Stimulated activated CD8-positive, alpha-beta memory T cell treated with anti-CD3 and anti-CD28 coated beads, Interleukin-7, amount 100 ng/mL, for 4 hours (primary cell): ENCODE data around the gene HPSE2.

Experiments used
- DNase-seq, 2 donors: peaks; one replicate each; pipeline ENCODE4 v3.0.0-alpha.2; 2020; ENCODE audit warnings: low read depth in 2 of 2

HPSE2 gene

DNA sequence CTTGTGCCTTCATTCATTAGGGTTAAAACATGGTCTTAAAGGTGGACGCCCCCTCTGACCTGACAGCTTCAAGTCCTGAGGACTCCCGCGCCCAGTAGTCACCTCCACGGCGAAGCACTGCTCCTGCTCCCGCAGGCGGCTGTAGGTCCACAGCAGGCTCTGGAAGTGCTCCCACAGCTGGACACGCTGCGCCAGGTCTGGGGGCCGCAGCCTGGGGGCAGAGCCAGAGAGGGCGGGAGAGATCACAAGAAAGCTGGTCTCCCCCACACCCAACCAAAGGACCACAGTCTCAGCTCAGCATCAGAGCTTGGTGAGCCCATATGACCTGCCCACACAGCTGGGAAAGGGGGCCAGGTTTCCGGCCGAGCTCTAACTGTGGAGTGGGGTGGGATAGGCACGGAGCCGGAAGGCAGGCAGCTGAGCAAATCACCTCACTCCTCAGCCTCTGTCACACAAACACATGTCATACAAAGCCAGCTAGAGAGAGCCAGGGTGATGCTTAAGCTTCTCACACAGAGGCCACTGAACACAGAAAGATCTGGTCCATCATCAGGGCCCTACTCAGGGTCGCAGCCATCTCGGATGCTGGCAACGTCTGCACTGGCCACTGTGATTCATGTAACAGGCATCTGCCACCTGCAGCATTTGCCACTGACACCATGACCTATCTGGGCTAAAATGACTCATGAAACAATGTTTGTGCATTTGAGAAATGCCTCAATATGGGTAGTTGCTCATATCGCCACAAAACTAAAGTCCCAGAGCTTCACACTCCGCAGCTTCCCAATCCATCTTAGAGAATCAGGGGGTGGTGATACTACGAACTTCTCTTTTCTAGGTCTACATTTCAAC lies 801.5 kb downstream of the HPSE2 start:
- no peak for DNase-seq

GRCh38 chr10:98433371-98433770 lies 802.3 kb downstream of the HPSE2 start:
- DNase-seq = no peak

DNA sequence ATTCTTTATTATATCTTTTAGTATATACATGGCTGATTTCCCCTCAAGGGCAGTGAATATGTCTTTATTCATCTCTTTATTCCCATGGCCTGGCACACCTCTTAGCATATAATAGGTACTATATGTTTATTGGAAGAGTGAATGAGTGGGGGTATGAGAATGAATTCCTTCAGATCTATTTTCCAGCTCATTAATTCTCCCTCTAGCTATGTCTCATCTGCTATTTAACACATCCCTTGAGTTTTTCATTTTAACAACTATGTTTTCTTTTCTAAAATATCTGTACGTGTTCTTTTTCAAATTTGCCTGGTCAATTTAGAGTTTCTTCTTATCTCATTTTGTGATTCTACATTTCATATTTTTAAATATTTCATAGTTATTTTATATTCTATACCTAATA lies 803.3 kb downstream of the HPSE2 start:
- no peak for DNase-seq

DNA sequence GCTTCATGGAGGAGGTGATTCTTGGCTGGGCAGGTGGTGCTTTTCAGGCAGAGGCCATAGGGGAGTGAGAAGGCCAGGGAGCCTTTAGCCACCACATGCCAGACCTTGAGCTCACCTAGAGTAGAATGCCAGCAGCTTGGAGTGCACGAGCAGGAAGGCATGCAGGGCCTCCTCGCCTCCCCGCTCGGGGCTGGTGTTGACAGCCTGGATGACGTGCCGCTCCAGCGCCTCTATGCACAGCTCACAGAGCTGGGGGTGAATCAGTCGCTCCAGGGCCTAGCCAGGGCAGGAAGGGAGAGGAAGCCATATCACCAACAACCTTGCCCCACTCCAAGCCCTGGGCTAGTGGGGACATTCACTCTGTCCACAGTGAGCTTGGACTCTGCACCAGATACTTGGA lies 804.6 kb downstream of the HPSE2 start:
- no peak for DNase-seq

- DNase-seq = no peak
Observed at GRCh38 chr10:98430427-98430826, 805.2 kb downstream of the HPSE2 start.

GRCh38 chr10:98429320-98430072 lies 806.2 kb downstream of the HPSE2 start:
- DNase-seq = no peak

DNA sequence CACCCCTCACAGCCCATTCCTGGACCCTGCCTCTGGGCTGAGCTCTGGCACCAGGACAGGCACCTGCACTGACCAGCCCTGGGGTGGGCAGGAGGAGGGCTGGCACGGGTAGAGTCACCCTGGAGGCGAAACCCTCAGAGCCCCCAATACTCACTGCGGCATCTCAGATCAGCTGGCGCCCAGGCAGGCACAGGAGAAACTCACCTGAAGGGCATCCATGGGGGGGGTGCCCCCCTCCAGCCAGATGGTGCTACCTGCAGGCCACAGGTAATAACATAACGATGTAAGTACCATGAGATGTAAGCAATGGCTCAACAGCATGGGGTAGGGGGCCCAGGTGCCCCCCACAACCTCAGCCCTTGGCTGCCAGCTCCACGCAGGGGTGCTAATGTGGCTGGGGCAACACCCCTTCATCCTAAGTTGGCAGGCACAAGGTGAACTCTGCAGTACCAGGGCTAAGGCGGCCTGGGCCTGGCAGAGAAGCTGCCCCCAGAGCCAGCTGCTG lies 808.6 kb downstream of the HPSE2 start:
- DNase-seq = no peak

DNA sequence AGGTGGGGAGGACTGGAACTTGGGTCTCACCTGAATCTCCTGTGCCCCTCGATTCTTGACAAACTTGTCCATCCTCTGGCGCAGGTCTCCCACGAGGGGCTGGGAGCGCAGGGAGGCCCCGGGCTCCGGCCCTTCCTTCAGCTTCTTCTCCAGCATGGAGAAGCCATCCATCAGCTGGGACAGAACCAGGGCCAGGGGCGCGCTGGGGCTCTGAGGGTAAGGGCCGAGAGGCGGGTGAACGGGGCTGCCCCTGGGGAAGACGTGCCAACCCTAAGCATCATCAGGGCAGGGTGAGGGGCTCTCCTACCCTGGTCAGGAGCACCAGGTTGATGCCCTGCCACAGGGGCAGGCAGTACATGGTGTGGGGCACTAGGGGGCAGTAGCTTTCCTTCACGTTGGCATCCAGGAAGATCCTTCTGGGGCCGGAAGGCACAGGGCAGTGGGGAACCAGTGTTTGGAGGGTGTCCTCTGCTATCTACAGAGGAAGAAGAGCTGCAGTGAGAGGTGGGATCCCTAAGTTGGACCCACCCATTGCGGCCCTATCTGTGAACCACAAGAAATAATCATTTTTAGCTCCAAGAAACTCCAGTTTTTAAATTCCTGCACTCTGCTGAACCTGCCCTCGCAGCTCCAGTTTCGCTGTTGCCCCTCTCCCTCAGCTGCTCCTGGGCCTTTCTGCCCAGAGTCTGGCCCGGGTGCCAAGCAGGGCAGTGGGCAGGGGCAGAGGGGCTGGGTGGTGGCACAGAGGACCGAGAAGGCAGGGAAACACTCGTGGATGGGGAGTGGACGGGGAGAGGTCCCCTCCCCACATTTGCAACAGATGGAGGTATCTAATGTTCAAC lies 809.9 kb downstream of the HPSE2 start:
- DNase-seq = no peak

DNA sequence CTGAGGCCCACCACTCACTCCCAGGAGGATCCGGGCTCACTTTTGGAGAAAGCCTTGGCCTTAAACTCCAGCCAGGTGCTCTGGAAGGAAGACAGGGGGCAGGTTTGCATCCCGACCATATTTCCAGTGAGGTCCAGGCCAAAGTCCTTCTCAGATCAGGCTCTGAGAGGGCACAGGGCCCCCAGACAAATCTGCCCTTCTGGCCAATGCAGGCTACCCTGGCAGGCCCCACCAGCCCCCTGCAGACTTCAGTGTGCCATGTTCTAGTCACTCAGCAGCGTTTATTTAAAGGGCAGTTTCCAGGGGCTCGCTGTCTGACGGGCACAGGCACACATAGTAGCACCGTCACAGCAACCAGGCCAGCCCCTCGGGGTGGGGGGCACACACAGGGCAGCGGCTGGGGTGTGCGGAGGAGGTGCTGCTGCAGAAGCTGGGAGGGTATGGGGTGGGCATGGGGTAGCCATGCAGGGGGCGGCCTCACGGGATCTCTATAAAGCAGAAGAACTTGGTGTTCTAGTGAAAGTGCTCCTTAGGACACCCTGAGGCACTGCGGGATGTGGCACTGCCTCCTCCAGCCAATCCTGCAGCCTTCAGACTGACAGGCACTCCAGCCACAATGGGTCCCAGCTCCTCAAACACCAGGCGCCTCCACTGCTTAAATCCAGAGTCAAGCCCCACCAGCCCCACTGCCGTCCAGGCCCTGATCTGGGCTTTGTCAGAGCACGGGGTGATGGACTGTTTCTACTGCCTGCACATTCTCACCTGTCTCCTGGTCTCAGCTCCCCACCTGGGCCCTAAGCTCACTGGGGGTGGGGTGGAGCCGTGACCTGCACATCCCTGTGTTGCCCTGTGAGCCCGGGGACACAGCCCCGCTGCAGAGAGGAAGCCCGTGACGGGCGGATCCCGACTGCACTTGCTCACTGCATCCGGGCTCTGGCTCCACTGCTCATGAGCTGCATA lies 811.1 kb downstream of the HPSE2 start:
- no peak for DNase-seq

DNA sequence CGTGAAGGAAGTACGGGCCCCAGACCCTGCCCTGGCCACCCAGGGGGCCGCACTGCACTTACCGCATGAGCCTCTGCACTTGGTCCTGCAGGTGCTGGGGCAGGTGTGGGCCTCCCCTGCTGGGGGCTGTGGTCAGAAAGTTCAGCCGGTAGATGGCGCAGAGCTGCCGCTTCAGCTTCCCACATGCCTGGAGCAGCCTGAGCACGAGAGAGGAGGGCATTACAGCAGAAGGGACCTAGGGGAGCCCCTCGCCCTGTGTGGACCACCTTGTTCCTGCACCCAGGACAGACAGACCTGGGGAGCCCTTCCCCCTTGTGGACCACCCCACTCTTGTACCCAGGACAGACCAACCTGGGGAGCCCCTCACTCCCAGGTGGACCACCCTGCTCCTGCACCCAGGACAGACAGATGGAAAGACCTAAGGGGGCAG lies 811.9 kb downstream of the HPSE2 start:
- DNase-seq = no peak

DNA sequence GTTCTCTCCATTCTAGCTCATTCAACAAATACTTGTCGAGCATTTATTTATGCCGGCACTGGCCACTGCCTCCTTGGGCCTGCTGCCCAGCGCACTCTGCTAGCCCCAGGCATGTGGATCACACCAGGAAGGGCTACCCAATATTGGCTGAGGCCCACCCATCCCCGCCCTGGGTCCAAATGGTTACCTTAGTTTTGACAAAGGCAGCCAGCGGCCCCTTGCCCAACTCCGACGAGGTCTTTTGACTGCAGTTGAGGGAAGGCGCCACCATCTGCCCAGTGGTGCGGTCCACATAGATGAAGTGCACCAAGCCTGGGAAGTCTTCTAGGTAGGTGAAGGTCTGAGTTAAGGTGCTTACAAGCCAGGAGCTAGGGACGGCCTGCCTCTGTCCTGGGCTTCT lies 813.5 kb downstream of the HPSE2 start:
- DNase-seq = no peak

DNA sequence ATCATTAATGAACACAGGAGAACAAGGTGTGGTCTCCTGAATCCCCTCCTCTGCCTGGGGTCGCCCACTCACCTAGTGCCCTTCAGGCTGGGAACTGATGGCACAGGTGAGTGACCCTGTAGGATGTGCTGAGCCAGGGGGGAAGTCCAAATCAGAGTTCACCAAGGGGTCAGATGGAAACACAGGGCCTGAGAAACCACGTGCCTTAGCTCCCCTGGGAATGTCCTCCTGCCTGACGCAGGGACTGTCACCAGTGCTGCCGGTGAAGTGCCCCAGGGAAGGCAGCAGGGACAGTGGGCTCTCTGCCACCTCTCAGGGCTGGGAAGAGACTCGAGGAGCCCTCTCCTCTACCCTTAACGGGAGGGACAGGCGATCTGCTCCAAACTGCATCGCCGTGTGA lies 814.9 kb downstream of the HPSE2 start:
- DNase-seq = no peak

DNA sequence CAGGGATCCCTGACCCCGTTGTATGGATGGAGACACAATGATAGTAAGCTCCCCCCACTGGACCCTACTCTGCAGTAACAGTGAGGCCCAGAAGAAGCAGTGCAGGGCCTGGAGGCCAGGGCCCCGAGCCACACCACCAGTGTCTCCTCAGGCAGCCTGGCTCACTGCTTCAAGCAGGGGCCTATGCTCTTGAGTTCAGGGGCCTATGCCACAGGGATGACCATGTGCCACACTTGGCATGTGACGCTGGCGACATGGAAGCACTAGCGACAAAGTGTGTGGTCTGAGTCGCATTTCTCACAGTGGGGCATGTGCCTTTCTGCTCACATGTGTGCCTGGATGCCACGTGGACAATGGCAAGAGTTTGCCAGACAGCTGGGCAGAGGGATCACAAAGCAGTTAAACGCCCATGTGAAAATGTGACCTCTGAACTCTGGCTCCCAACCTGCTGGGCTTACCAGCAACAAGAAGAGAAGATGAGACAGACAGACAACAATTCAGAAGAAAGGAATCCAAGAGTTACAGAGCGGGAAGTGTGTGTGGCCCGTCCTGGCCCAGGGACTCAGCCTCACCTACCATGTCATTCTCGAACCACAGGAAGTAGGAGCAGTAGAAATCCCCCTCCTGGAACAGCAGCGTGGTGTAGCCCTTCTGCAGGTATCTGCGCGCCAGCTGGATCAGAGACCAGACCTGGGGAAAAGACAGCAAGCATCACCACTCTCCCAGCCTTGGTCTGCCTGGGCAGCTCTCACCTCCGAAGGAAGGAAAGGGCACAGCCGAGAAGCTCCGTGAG lies 816.0 kb downstream of the HPSE2 start:
- no peak for DNase-seq

- DNase-seq = no peak
Observed at GRCh38 chr10:98418665-98419468, 816.8 kb downstream of the HPSE2 start.

DNA sequence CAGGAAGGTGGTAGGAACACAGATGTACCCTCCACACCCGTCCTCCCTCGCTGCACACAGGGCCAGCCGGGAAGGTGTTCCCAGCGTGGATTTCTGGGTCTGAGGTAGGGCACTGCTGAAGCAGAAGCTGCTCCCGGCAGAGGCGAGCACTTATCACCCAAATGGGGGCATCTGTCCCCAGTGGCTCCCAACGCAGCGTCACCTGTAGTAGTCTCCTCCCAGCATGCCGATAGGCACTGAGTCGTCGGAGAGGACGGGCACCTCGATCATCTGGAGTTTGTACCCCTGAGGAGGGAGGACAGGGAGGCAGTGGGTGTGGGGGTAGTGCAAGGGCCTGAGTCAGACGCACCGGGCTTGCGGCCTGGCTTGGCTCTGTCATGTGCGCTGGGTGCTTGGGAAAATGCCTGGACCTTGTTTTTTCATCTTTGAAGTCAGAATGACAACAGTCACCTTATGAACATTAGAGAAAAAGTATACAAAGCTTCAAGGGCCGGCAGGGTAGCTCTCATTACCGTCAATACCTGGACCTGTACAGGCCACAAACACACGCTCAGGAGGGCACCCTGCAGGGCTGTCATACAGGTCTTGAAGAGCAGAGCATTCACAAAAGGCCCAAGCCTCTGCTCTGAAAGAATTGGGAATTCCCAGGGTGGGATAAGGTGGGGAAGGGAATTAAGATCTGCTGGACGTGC lies 817.5 kb downstream of the HPSE2 start:
- no peak for DNase-seq

GRCh38 chr10:98417481-98417959 lies 818.1 kb downstream of the HPSE2 start:
- no peak for DNase-seq

DNA sequence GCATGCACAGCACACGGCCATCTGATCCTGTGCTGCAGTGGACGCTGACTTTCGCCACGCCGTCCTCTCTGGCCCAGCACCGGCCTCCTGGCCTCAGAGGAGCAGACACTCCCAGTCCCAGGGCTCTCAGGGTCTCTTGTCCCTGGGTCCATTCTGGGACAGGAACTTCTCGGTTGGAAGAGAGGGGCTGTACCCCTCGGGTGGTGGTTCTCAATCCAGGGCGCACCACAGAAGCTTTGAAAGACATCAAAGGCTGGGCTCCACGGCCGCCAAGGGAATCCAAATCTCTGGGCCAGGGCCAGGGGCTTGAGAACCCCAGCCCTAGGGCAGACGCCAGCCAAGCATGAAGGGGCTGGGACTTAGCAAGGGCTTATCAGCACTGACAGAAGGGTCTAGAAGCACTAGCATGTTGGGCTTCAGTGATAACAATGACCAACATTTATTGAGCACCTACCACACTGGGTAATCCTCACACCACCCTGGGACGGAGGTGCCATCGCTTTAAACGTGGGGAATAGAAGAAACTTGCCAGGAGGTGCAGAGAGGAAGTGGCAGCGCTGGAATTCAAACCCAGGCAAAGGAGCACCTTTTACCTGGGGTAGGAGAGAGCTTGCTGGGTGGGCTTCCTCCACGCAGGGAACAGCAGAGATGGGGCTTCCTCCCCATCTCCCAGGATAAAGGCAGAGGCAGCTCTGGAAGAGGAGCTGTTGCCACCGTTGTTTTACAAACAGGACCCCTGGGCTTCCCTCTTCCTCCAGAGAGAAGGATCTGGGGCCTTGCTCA lies 818.9 kb downstream of the HPSE2 start:
- no peak for DNase-seq

GRCh38 chr10:98415731-98416119 lies 819.9 kb downstream of the HPSE2 start:
- no peak for DNase-seq
